ENCODE results near the gene TMEM151B.

TMEM151B gene

GRCh38 chr6:44250718-44251123 lies 19.5 kb upstream of the TMEM151B start:
- DNase-seq: no peak

GRCh38 chr6:44251576-44252524 lies 18.4 kb upstream of the TMEM151B start:
- DNase-seq: no peak

GRCh38 chr6:44253307-44254101 lies 16.7 kb upstream of the TMEM151B start:
- DNase-seq: no peak

GRCh38 chr6:44254191-44255104 lies 15.8 kb upstream of the TMEM151B start:
- no peak for DNase-seq

- DNase-seq: no peak
These were observed 15.0 kb upstream of the TMEM151B start for GRCh38 chr6:44255105-44255808.

- no peak for DNase-seq
These were observed 14.1 kb upstream of the TMEM151B start for GRCh38 chr6:44255871-44256774.

GRCh38 chr6:44256775-44257024 lies 13.6 kb upstream of the TMEM151B start:
- no peak for DNase-seq

- peak; percentile 94 for DNase-seq
These were observed 13.1 kb upstream of the TMEM151B start, which contains the start of gene SLC35B2 for GRCh38 chr6:44257025-44257752. Gene SLC35B2, minus strand, starts transcription at chr6:44257528. Its CDS starts 118 bp downstream, at chr6:44257410.

GRCh38 chr6:44257753-44258324 lies 12.4 kb upstream of the TMEM151B start:
- no peak for DNase-seq

- DNase-seq: no peak
These were observed 11.9 kb upstream of the TMEM151B start for GRCh38 chr6:44258325-44258863.

GRCh38 chr6:44258921-44259320 lies 11.3 kb upstream of the TMEM151B start:
- no peak for DNase-seq

- DNase-seq: no peak
These were observed 10.2 kb upstream of the TMEM151B start for GRCh38 chr6:44260011-44260410.

- DNase-seq: no peak
These were observed 9.6 kb upstream of the TMEM151B start for GRCh38 chr6:44260451-44261297.

- no peak for DNase-seq
These were observed 8.7 kb upstream of the TMEM151B start for GRCh38 chr6:44261581-44261980.

- DNase-seq: no peak
These were observed 7.5 kb upstream of the TMEM151B start for GRCh38 chr6:44262467-44263353.

GRCh38 chr6:44263354-44264100 lies 6.7 kb upstream of the TMEM151B start:
- no peak for DNase-seq
